H1 (cell line): Measurements from ENCODE around the gene KCTD17. TPM values are rescaled to one million over a fixed set of nuclear protein-coding genes. Genes with fewer than 3 reads are reported as not detected.

Source experiments
- CTCF ChIA-PET: fragments of 300-600 bp; sonication (Branson Sonifier 250); formaldehyde crosslinking; loops from one replicate; lab custom pipeline; 2021; ENCODE audit not compliant: partially characterized antibody; lab: Charles Lee
- POLR2A ChIA-PET: fragments of 300-600 bp; sonication (Branson Sonifier 250); formaldehyde crosslinking; loops from one replicate; lab custom pipeline; 2021; ENCODE audit warnings: inconsistent platforms; ENCODE audit not compliant: partially characterized antibody; lab: Charles Lee
- DNase-seq, 2 experiments: peaks; one replicate each; pipeline versions ENCODE4 v3.0.0 to v3.0.0-alpha.2; 2010 to 2022; ENCODE audit warnings: low spot score in 2 of 2, low read depth in 1 of 2, mixed read lengths in 1 of 2
- FAIRE-seq: peaks from 2 replicates; lab custom pipeline; 2011; peaks lifted over from hg19 to GRCh38; lab: Jason Lieb, UNC
- H2AFZ ChIP-seq: 2 replicates; pipeline ENCODE4 v1.8.1; 2012; ENCODE audit warnings: low read length, inconsistent platforms
- H2AK5ac ChIP-seq: 2 replicates; pipeline ENCODE4 v1.6.1; 2013; ENCODE audit warnings: low read depth, low read length
- H2BK120ac ChIP-seq: replicated peaks from 2 replicates; pipeline ENCODE3; 2013; ENCODE audit warnings: low read depth, low read length, inconsistent platforms
- H2BK12ac ChIP-seq: 2 replicates; pipeline ENCODE4 v1.6.1; 2013; ENCODE audit warnings: low read depth, low read length
- H2BK15ac ChIP-seq: 2 replicates; pipeline ENCODE4 v1.6.1; 2013; ENCODE audit warnings: low read length
- H2BK20ac ChIP-seq: 2 replicates; pipeline ENCODE4 v1.6.1; 2013; ENCODE audit warnings: low read length
- H2BK5ac ChIP-seq: 2 replicates; pipeline ENCODE4 v1.6.1; 2013; ENCODE audit warnings: low read depth, low read length
- H3K14ac ChIP-seq: 2 replicates; pipeline ENCODE4 v1.6.1; 2013; ENCODE audit warnings: inconsistent platforms; ENCODE audit not compliant: insufficient read length
- H3K18ac ChIP-seq: 2 replicates; pipeline ENCODE4 v1.6.1; 2013; ENCODE audit warnings: low read length; ENCODE audit errors: extremely low read depth
- H3K23ac ChIP-seq: 2 replicates; pipeline ENCODE4 v1.6.1; 2013; ENCODE audit warnings: inconsistent platforms; ENCODE audit not compliant: insufficient read length
- H3K23me2 ChIP-seq: 2 replicates; pipeline ENCODE4 v1.6.1; 2013; ENCODE audit warnings: low read depth, low read length
- H3K27ac ChIP-seq: 2 replicates; pipeline ENCODE4 v1.6.1; 2011; ENCODE audit warnings: low read depth, low read length, inconsistent platforms
- H3K27me3 ChIP-seq, 4 experiments: replicated peaks in 1 of 4; 1 replicate in 1 of 4; 2 replicates in 3 of 4; pipeline versions ENCODE4 v1.6.1 to v1.8.1; 2011 to 2013; ENCODE audit warnings: low read length in 3 of 4, mild to moderate bottlenecking in 3 of 4, inconsistent platforms in 2 of 4, mixed read lengths in 2 of 4, moderate library complexity in 1 of 4; ENCODE audit not compliant: control insufficient read depth in 3 of 4, insufficient read depth in 3 of 4; ENCODE audit errors: extremely low read depth in 1 of 4
- H3K36me3 ChIP-seq, 4 experiments: 2 replicates each; pipeline versions ENCODE4 v1.6.1 to v1.8.1; 2011 to 2013; ENCODE audit warnings: mild to moderate bottlenecking in 4 of 4, low read length in 3 of 4, moderate library complexity in 2 of 4, control low read depth in 1 of 4, inconsistent platforms in 1 of 4; ENCODE audit not compliant: insufficient read depth in 4 of 4, control insufficient read depth in 2 of 4
- H3K4ac ChIP-seq: replicated peaks from 2 replicates; pipeline ENCODE3; 2013; ENCODE audit warnings: low read length, low read depth, mixed read lengths, inconsistent platforms; ENCODE audit not compliant: insufficient read length
- H3K4me1 ChIP-seq, 4 experiments: replicated peaks in 1 of 4; 1 replicate in 1 of 4; 2 replicates in 3 of 4; pipeline versions ENCODE4 v1.6.1 to v1.8.1; 2011 to 2013; ENCODE audit warnings: low read length in 3 of 4, inconsistent platforms in 2 of 4, mixed read lengths in 1 of 4; ENCODE audit not compliant: insufficient read depth in 4 of 4, control insufficient read depth in 3 of 4
- H3K4me2 ChIP-seq, 2 experiments: 2 replicates each; pipeline versions ENCODE4 v1.6.1 to v1.8.1; 2011 to 2013; ENCODE audit warnings: low read depth in 2 of 2, low read length in 2 of 2, control low read depth in 1 of 2, inconsistent platforms in 1 of 2, mild to moderate bottlenecking in 1 of 2; ENCODE audit not compliant: insufficient read depth in 1 of 2
- H3K4me3 ChIP-seq, 4 experiments: fragments of 200-600, 300-600 bp in 1 of 4; sonication (generic), shearing (Covaris generic), sonication (Bioruptor Twin) in 1 of 4; 2 replicates each; pipeline versions ENCODE4 v1.5.1 to v1.8.1; 2011 to 2016; ENCODE audit warnings: low read length in 4 of 4, low read depth in 3 of 4, control low read depth in 2 of 4, inconsistent platforms in 2 of 4, mild to moderate bottlenecking in 2 of 4, mixed read lengths in 1 of 4, moderate library complexity in 1 of 4; ENCODE audit not compliant: insufficient read depth in 2 of 4; ENCODE audit errors: extremely low read depth in 1 of 4
- H3K56ac ChIP-seq: replicated peaks from 2 replicates; pipeline ENCODE3; 2013; ENCODE audit warnings: low read depth, mild to moderate bottlenecking, mixed read lengths, low read length, inconsistent platforms; ENCODE audit not compliant: insufficient read length
- H3K79me1 ChIP-seq: 2 replicates; pipeline ENCODE4 v1.6.1; 2013; ENCODE audit warnings: low read depth, low read length, control low read depth
- H3K79me2 ChIP-seq, 2 experiments: 2 replicates each; pipeline versions ENCODE4 v1.6.1 to v1.8.1; 2012 to 2013; ENCODE audit warnings: low read length in 2 of 2, mild to moderate bottlenecking in 2 of 2, inconsistent platforms in 1 of 2; ENCODE audit not compliant: insufficient read depth in 2 of 2, control insufficient read depth in 1 of 2
- H3K9ac ChIP-seq, 4 experiments: replicated peaks in 1 of 4; 1 replicate in 1 of 4; 2 replicates in 3 of 4; pipeline versions ENCODE4 v1.6.1 to v1.8.1; 2011 to 2013; ENCODE audit warnings: low read depth in 3 of 4, low read length in 3 of 4, control low read depth in 2 of 4, mild to moderate bottlenecking in 2 of 4, moderate library complexity in 2 of 4, inconsistent platforms in 1 of 4; ENCODE audit errors: extremely low read depth in 1 of 4
- H3K9me3 ChIP-seq, 2 experiments: 2 replicates each; pipeline versions ENCODE4 v1.6.1 to v1.8.1; 2012 to 2013; ENCODE audit warnings: mild to moderate bottlenecking in 2 of 2, moderate library complexity in 2 of 2, control low read depth in 1 of 2, inconsistent platforms in 1 of 2, low read depth in 1 of 2, low read length in 1 of 2, mixed read lengths in 1 of 2; ENCODE audit not compliant: insufficient read depth in 2 of 2
- H4K20me1 ChIP-seq, 2 experiments: replicated peaks in 1 of 2; 2 replicates each; pipeline versions ENCODE3 to v1.8.1; 2011 to 2013; ENCODE audit warnings: inconsistent platforms in 2 of 2, low read length in 2 of 2, mild to moderate bottlenecking in 1 of 2; ENCODE audit not compliant: insufficient read depth in 2 of 2, control insufficient read depth in 1 of 2
- H4K5ac ChIP-seq: 2 replicates; pipeline ENCODE4 v1.6.1; 2013; ENCODE audit warnings: low read length, low read depth, mixed read lengths, inconsistent platforms; ENCODE audit not compliant: insufficient read length
- H4K8ac ChIP-seq: 2 replicates; pipeline ENCODE4 v1.8.0; 2013; ENCODE audit warnings: mild to moderate bottlenecking, moderate library complexity, low read length, inconsistent platforms; ENCODE audit not compliant: insufficient read depth; ENCODE audit errors: extremely low read depth
- H4K91ac ChIP-seq: replicated peaks from 2 replicates; pipeline ENCODE3; 2013; ENCODE audit warnings: low read length, mixed read lengths, inconsistent platforms; ENCODE audit not compliant: insufficient read length
- CREB1 ChIP-seq: IDR thresholded peaks from 2 replicates; pipeline ENCODE4 v1.6.1; 2012; ENCODE audit warnings: inconsistent platforms
- EGR1 ChIP-seq: IDR thresholded peaks from 2 replicates; pipeline ENCODE4 v1.6.1; 2011; ENCODE audit warnings: low read depth, low read length, borderline replicate concordance
- HDAC2 ChIP-seq, 2 experiments: fragments of 300-600 bp in 1 of 2; sonication (generic) in 1 of 2; IDR thresholded peaks; 2 replicates each; pipeline ENCODE4 v1.6.1; 2011 to 2012; ENCODE audit warnings: low read depth in 2 of 2, low read length in 2 of 2, mild to moderate bottlenecking in 2 of 2, moderate library complexity in 2 of 2, borderline replicate concordance in 1 of 2, inconsistent platforms in 1 of 2
- KDM4A ChIP-seq: IDR thresholded peaks from one replicate; pipeline ENCODE4 v1.7.1; 2012; ENCODE audit warnings: low read depth, mild to moderate bottlenecking, moderate library complexity, low read length, inconsistent platforms; ENCODE audit not compliant: severe bottlenecking
- KDM5A ChIP-seq: fragments of 200-600 bp; IDR thresholded peaks from 2 replicates; pipeline ENCODE4 v1.7.1; 2012; ENCODE audit warnings: mild to moderate bottlenecking, low read length, inconsistent platforms, mixed read lengths
- SP1 ChIP-seq: IDR thresholded peaks from 2 replicates; pipeline ENCODE4 v1.6.1; 2011; ENCODE audit warnings: low read depth, low read length
- SP2 ChIP-seq: IDR thresholded peaks from 2 replicates; pipeline ENCODE4 v1.6.1; 2012; ENCODE audit warnings: mild to moderate bottlenecking, low read length, inconsistent platforms
- SRF ChIP-seq: IDR thresholded peaks from 2 replicates; pipeline ENCODE4 v1.6.1; 2011; ENCODE audit warnings: mild to moderate bottlenecking, low read depth, low read length, moderate library complexity
- YY1 ChIP-seq: IDR thresholded peaks from 2 replicates; pipeline ENCODE4 v1.6.1; 2011; ENCODE audit warnings: low read depth, mild to moderate bottlenecking, low read length
- WGBS, 2 experiments: shearing (Covaris generic) in 1 of 2; methylation state at CpG; one replicate each; pipeline versions ENCODE4 v1.1.6 to v1.1.7; 2013 to 2015; ENCODE audit warnings: low lambda C conversion rate in 2 of 2, mixed read lengths in 2 of 2, inconsistent platforms in 1 of 2, low coverage in 1 of 2, missing lambda C conversion rate in 1 of 2; ENCODE audit not compliant: insufficient replicate concordance in 2 of 2, insufficient coverage in 1 of 2, insufficient read length in 1 of 2; ENCODE audit errors: extremely low coverage in 1 of 2, missing lambda C conversion rate in 1 of 2; 5-methylcytosine and 5-hydroxymethylcytosine counted together
- polyA plus RNA-seq, 7 experiments: library from polyadenylated mRNA; depleted of rRNA in 3 of 7; stranded (reverse) in 5 of 7; unstranded in 2 of 7; fragments of >200 nt in 5 of 7; fragments of 200-250 nt in 2 of 7; gene quantifications; 1 replicate in 5 of 7; 2 replicates in 1 of 7; 4 replicates in 1 of 7; pipeline versions ENCODE4 v1.2.1 to v1.2.3, GENCODE V29; 2011 to 2013; ENCODE audit warnings: missing spikeins in 2 of 7, mixed read lengths in 2 of 7
- total RNA-seq: library from RNA; stranded (reverse); fragmentation: NEBNext Ultra II Directional; extraction: Animal tissue kit (Norgen Biotek cat#: 25700); gene quantifications from 2 replicates; pipeline ENCODE4 v1.2.1, GENCODE V29; 2021
- TF ChIP-seq, protein P1 (sequence below), 3 experiments: IDR thresholded peaks; 1 replicate in 2 of 3; 2 replicates in 1 of 3; pipeline versions ENCODE4 v1.5.1 to v1.6.1; 2011; ENCODE audit warnings: low read length in 3 of 3, mild to moderate bottlenecking in 3 of 3, inconsistent platforms in 2 of 3, low read depth in 1 of 3, moderate library complexity in 1 of 3; ENCODE audit not compliant: insufficient read depth in 1 of 3; ENCODE audit errors: control extremely low read depth in 1 of 3

KCTD17 gene
- total and polyA plus RNA-seq, 2 of the 8 experiments (the other 6 are each of a cell fraction or from before 2014, with no cell fraction given): 39.4 to 44.0 TPM

- Histone ChIP-seq H3K14ac (no peak overlapping the region), H2BK120ac (no peak overlapping the region), H2BK20ac (no peak overlapping the region), H3K27ac (no peak overlapping the region), H3K79me2 (no peaks in the 10 kb centered on the region), H3K79me1 (no peaks in the 10 kb centered on the region), H4K8ac (0 out of 2 replicates have a peak overlapping the region, but pooled peaks have one; percentile 36), H3K27me3 (no peaks in the 10 kb centered on the region; a peak in 3 of 7 replicates), H3K23me2 (peaks cover 5% of the 10 kb centered on the region; the same call in 1 of the 2 replicates), H3K9me3 (no peaks in the 10 kb centered on the region), H3K4me1 (peaks cover 0 to 10% (median 7%) of the 10 kb centered on the region in 4 experiments; a peak in 5 of 7 replicates), H2AFZ (no peak overlapping the region), H2BK5ac (no peak overlapping the region), H3K4me2 (no peak overlapping the region), H2BK12ac (no peak overlapping the region), H2BK15ac (no peak overlapping the region), H3K9ac (no peak overlapping the region), H3K4me3 (no peak overlapping the region), H3K56ac (no peak overlapping the region), H4K91ac (no peak overlapping the region), H3K4ac (no peak overlapping the region), H2AK5ac (no peak overlapping the region), H4K20me1 (peaks cover 0 to 10% of the 10 kb centered on the region in 2 experiments), H3K36me3 (peaks cover 0 to 10% (median 2%) of the 10 kb centered on the region in 4 experiments; a peak in 3 of 8 replicates), H4K5ac (no peak overlapping the region), H3K23ac (no peak overlapping the region), H3K18ac (no peak overlapping the region)
- FAIRE-seq (no peak), DNase-seq (no peak)
- 92% methylated on average over 15 of the region's 16 CpGs; no CpG with 5 or more reads in 1 of the 2 experiments for WGBS, 2 experiments
- CTCF ChIA-PET: interaction anchor here (0.7 to 3.3 kb wide), 3 partner anchors 8 to 138 kb away, joined by 4 to 27 read pairs (median 6); no protein-coding TSS in a partner anchor
- POLR2A ChIA-PET: interaction anchor here (0.5 kb wide), 1 partner anchor 146 kb away, joined by 3 read pairs; no protein-coding TSS in a partner anchor
- TF ChIP-seq SRF (no peak), YY1 (no peak), SP1 (no peak), KDM5A (no peak), KDM4A (no peak), CREB1 (no peak), EGR1 (no peak), SP2 (no peak), HDAC2 (IDR thresholded peaks at IDR 0.05; ENCODE audit: borderline replicate concordance in 1 of 2, low read depth in 2 of 2, low read length in 2 of 2) (no peak)
- TF ChIP-seq, protein P1, sequence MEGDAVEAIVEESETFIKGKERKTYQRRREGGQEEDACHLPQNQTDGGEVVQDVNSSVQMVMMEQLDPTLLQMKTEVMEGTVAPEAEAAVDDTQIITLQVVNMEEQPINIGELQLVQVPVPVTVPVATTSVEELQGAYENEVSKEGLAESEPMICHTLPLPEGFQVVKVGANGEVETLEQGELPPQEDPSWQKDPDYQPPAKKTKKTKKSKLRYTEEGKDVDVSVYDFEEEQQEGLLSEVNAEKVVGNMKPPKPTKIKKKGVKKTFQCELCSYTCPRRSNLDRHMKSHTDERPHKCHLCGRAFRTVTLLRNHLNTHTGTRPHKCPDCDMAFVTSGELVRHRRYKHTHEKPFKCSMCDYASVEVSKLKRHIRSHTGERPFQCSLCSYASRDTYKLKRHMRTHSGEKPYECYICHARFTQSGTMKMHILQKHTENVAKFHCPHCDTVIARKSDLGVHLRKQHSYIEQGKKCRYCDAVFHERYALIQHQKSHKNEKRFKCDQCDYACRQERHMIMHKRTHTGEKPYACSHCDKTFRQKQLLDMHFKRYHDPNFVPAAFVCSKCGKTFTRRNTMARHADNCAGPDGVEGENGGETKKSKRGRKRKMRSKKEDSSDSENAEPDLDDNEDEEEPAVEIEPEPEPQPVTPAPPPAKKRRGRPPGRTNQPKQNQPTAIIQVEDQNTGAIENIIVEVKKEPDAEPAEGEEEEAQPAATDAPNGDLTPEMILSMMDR (IDR thresholded peaks at IDR 0.05; ENCODE audit: control extremely low read depth in 1 of 3, insufficient read depth in 1 of 3, low read depth in 1 of 3, low read length in 3 of 3): no peak
These were observed 1.9 kb downstream of the KCTD17 start for GRCh38 chr22:37053310-37054055.
